GM21526 (cell line): ENCODE measurements around the gene OTUD4.

ENCODE experiments used
- ATAC-seq: cut with Tn5 transposase; IDR thresholded peaks from one replicate; pipeline ENCODE4 v1.9.1; 2021; ENCODE audit warnings: moderate library complexity; ENCODE audit not compliant: unreplicated experiment, low FRiP score

OTUD4 gene

GRCh38 chr4:145132511-145133098 lies 47.8 kb downstream of the OTUD4 start:
- ATAC-seq = peak; percentile 77

- ATAC-seq = no peak
Observed at GRCh38 chr4:145131848-145132247, 48.5 kb downstream of the OTUD4 start.

- ATAC-seq = no peak
Observed at GRCh38 chr4:145130788-145131399, 49.5 kb downstream of the OTUD4 start.

- no peak for ATAC-seq
Observed at GRCh38 chr4:145130130-145130529, 50.3 kb downstream of the OTUD4 start.

GRCh38 chr4:145125396-145125795 lies 55.0 kb downstream of the OTUD4 start:
- no peak for ATAC-seq

- no peak for ATAC-seq
Observed at GRCh38 chr4:145108128-145108527, 72.3 kb downstream of the OTUD4 start.

GRCh38 chr4:145107126-145107525 lies 73.3 kb downstream of the OTUD4 start:
- no peak for ATAC-seq

- no peak for ATAC-seq
Observed at GRCh38 chr4:145103496-145103895, 76.9 kb downstream of the OTUD4 start.

GRCh38 chr4:145102619-145103018 lies 77.8 kb downstream of the OTUD4 start:
- no peak for ATAC-seq

GRCh38 chr4:145101091-145101490 lies 79.3 kb downstream of the OTUD4 start:
- ATAC-seq = no peak

- no peak for ATAC-seq
Observed at GRCh38 chr4:145099653-145100052, 80.7 kb downstream of the OTUD4 start.

- no peak for ATAC-seq
Observed at GRCh38 chr4:145098675-145099037, 81.7 kb downstream of the OTUD4 start.

- peak; percentile 83 for ATAC-seq
Observed at GRCh38 chr4:145097821-145098674, 82.3 kb downstream of the OTUD4 start, which contains the start of the genes ABCE1 and ANAPC10. Gene ABCE1 (plus strand): TSS chr4:145098311. CDS start chr4:145104413, 6,102 bp downstream. Gene ANAPC10 (minus strand): TSS chr4:145098196. CDS start chr4:145096099, 2,097 bp downstream.

- no peak for ATAC-seq
Observed at GRCh38 chr4:145097331-145097820, 83.0 kb downstream of the OTUD4 start.

- ATAC-seq = no peak
Observed at GRCh38 chr4:145093638-145094037, 86.8 kb downstream of the OTUD4 start.

- no peak for ATAC-seq
Observed at GRCh38 chr4:145090380-145090779, 90.0 kb downstream of the OTUD4 start.

GRCh38 chr4:145083891-145084605 lies 96.3 kb downstream of the OTUD4 start:
- ATAC-seq = no peak
